HCT116 (cell line): ENCODE data around the gene RHOBTB1.

Experiments used
- ATF3 ChIP-seq: IDR thresholded peaks from 2 replicates; pipeline ENCODE4 v1.6.1; 2012
- CEBPB ChIP-seq: IDR thresholded peaks from 2 replicates; pipeline ENCODE4 v1.6.1; 2012; ENCODE audit warnings: low read depth
- CTCF ChIP-seq, 3 experiments: fragments of 200-600 bp in 1 of 3; sonication (generic) in 1 of 3; IDR thresholded peaks in 2 of 3; conservative IDR thresholded peaks in 1 of 3; 2 replicates each; pipeline ENCODE4 v1.5.1; 2012 to 2017; ENCODE audit warnings: low read depth in 2 of 3, low read length in 2 of 3, antibody characterized with exemption in 1 of 3, borderline replicate concordance in 1 of 3, control low read depth in 1 of 3, mild to moderate bottlenecking in 1 of 3, mixed read lengths in 1 of 3, mixed run types in 1 of 3, moderate library complexity in 1 of 3; ENCODE audit not compliant: insufficient read depth in 1 of 3
- EGR1 ChIP-seq: IDR thresholded peaks from 2 replicates; pipeline ENCODE4 v1.6.1; 2012; ENCODE audit warnings: low read depth
- EZH2 ChIP-seq: fragments of 200-600 bp; sonication (generic); IDR thresholded peaks from 2 replicates; pipeline ENCODE4 v1.6.1; 2017; ENCODE audit warnings: antibody characterized with exemption, mixed run types
- EZH2phosphoT487 ChIP-seq: fragments of 200-600 bp; IDR thresholded peaks from 2 replicates; pipeline ENCODE4 v1.6.1; 2018; ENCODE audit warnings: antibody characterized with exemption, borderline replicate concordance
- JUND ChIP-seq: IDR thresholded peaks from 2 replicates; pipeline ENCODE4 v1.6.1; 2012
- MAX ChIP-seq: IDR thresholded peaks from 2 replicates; pipeline ENCODE4 v1.6.1; 2012
- POLR2A ChIP-seq: IDR thresholded peaks from 2 replicates; pipeline ENCODE4 v1.7.0; 2011; ENCODE audit warnings: borderline replicate concordance; ENCODE audit not compliant: insufficient read depth, insufficient read length; ENCODE audit errors: extremely low read depth
- POLR2AphosphoS5 ChIP-seq: IDR thresholded peaks from 2 replicates; pipeline ENCODE4 v1.6.1; 2011; ENCODE audit warnings: mild to moderate bottlenecking, low read depth, low read length, moderate library complexity
- REST ChIP-seq: IDR thresholded peaks from 2 replicates; pipeline ENCODE4 v1.6.1; 2012; ENCODE audit warnings: low read depth
- SIN3A ChIP-seq: IDR thresholded peaks from 2 replicates; pipeline ENCODE4 v1.6.1; 2012; ENCODE audit warnings: low read depth
- ZBTB33 ChIP-seq: IDR thresholded peaks from 2 replicates; pipeline ENCODE4 v1.6.1; 2011; ENCODE audit warnings: mild to moderate bottlenecking, low read length, moderate library complexity; ENCODE audit not compliant: insufficient replicate concordance; ENCODE audit errors: extremely low read depth

- TF ChIP-seq CTCF (IDR thresholded peaks at IDR 0.05 in 2 of 3, conservative IDR thresholded peaks at IDR 0.05 in 1 of 3; ENCODE audit: borderline replicate concordance in 1 of 3, insufficient read depth in 1 of 3, low read depth in 2 of 3, low read length in 2 of 3) (no peak), EZH2phosphoT487 (no peak), POLR2A (no peak), EZH2 (no peak), REST (no peak), ZBTB33 (no peak), POLR2AphosphoS5 (no peak), JUND (no peak), MAX (no peak), ATF3 (no peak), EGR1 (no peak), SIN3A (no peak), CEBPB (no peak)
Measured at GRCh38 chr10:60951272-60951724, 7.3 kb upstream of the RHOBTB1 start.
